ENCODE results near the gene MARVELD2. TPM values are rescaled to one million over a fixed set of nuclear protein-coding genes. Genes with fewer than 3 reads are reported as not detected.

MARVELD2 gene
- total and polyA plus RNA-seq, 2 of the 13 experiments (the other 11 are each of a cell fraction or from before 2014, with no cell fraction given) = 11.1 to 15.4 TPM

DNA sequence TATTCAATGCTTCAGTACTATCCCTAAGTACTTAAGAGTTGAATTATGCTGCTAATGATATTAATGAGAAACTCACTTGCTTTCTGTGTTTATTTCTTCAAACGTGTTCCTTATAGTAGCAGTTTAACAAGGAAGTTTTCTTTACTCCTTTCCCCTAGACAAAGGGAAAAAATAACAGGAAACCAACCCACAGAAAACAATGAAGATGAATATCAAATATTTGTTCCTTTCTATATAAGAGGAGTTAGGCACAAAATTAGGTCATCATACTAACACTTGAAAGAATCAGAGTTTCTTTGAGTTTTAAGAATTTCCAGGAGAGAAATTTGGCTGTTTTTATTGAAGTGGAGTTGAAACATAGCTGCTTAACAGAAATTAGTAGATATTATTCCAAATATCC is 62.3 kb downstream of the MARVELD2 start:
- Histone ChIP-seq H3K27me3 (ENCODE audit: control insufficient read depth in 1 of 2, insufficient read depth in 2 of 2, low read length in 2 of 2) (no peaks in the 10 kb centered on the region), H3K4me1 (ENCODE audit: insufficient read depth, low read length) (peaks cover 23% of the 10 kb centered on the region), H3K79me2 (ENCODE audit: insufficient read depth, low read length) (no peaks in the 10 kb centered on the region), H3K36me3 (replicated peaks in 1 of 2; ENCODE audit: control insufficient read depth in 1 of 2, insufficient read depth in 2 of 2, low read length in 2 of 2) (no peaks in the 10 kb centered on the region), H3K27ac (ENCODE audit: extremely low read length, insufficient read depth, low read length) (no peak overlapping the region), H3K4me2 (ENCODE audit: low read depth, low read length) (no peak overlapping the region), H2AFZ (ENCODE audit: low read length) (no peak overlapping the region), H3K9me3 (ENCODE audit: low read length) (no peaks in the 10 kb centered on the region), H3K9ac (ENCODE audit: insufficient read depth, low read depth, low read length) (no peak overlapping the region), H3K4me3 (replicated peaks in 1 of 3; ENCODE audit: insufficient read depth in 1 of 3, low read depth in 2 of 3, low read length in 3 of 3) (no peak overlapping the region), H4K20me1 (ENCODE audit: insufficient read depth, low read length) (no peaks in the 10 kb centered on the region)
- intact Hi-C loops (cut with micrococcal nuclease; ENCODE audit: unreplicated experiment) = no loop called here
- CTCF ChIA-PET (ENCODE audit: low intra/inter-chr PET ratio, low total read pairs) = no interaction called here
- BruUV-seq (replicated peaks) = no TSS peak
- WGBS (ENCODE audit: low lambda C conversion rate) = 0% methylated on average over 1 of the region's 1 CpG
- DNase-seq (ENCODE audit: low spot score) (no peak), ATAC-seq (no peak), FAIRE-seq (no peak)
- in situ Hi-C loops (cut with HindIII; ENCODE audit: extremely low pct_ligation_motif_present, low pct_unique_long_range_greater_than_20kb) = no loop called here
- POLR2A ChIA-PET = interaction anchor here (1.2 kb wide), 1 partner anchor 41 kb away, joined by 3 read pairs; no protein-coding TSS in a partner anchor
- TF ChIP-seq ZNF335 (CRISPR knock-in tag; IDR thresholded peaks at IDR 0.05) = no peak
- TF ChIP-seq, protein P1, sequence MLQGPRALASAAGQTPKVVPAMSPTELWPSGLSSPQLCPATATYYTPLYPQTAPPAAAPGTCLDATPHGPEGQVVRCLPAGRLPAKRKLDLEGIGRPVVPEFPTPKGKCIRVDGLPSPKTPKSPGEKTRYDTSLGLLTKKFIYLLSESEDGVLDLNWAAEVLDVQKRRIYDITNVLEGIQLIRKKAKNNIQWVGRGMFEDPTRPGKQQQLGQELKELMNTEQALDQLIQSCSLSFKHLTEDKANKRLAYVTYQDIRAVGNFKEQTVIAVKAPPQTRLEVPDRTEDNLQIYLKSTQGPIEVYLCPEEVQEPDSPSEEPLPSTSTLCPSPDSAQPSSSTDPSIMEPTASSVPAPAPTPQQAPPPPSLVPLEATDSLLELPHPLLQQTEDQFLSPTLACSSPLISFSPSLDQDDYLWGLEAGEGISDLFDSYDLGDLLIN (CRISPR knock-in tag; IDR thresholded peaks at IDR 0.05; ENCODE audit: borderline replicate concordance) = no peak
- TF ChIP-seq, protein P2, sequence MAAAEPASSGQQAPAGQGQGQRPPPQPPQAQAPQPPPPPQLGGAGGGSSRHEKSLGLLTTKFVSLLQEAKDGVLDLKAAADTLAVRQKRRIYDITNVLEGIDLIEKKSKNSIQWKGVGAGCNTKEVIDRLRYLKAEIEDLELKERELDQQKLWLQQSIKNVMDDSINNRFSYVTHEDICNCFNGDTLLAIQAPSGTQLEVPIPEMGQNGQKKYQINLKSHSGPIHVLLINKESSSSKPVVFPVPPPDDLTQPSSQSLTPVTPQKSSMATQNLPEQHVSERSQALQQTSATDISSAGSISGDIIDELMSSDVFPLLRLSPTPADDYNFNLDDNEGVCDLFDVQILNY (CRISPR knock-in tag; conservative IDR thresholded peaks at IDR 0.05) = no peak
- TF ChIP-seq MNT (IDR thresholded peaks at IDR 0.05) = no peak
- no peak for TF ChIP-seq PHF20 (CRISPR knock-in tag; IDR thresholded peaks at IDR 0.05)
- no peak for TF ChIP-seq NFYC (CRISPR knock-in tag; IDR thresholded peaks at IDR 0.05)
- no peak for TF ChIP-seq NR2F2 (IDR thresholded peaks at IDR 0.05; ENCODE audit: borderline replicate concordance, low read depth)
- no peak for TF ChIP-seq ZNF282 (IDR thresholded peaks at IDR 0.05; ENCODE audit: partially characterized antibody)
- TF ChIP-seq GABPB1 (CRISPR knock-in tag; IDR thresholded peaks at IDR 0.05) = no peak
- no peak for TF ChIP-seq PLRG1 (conservative IDR thresholded peaks at IDR 0.05)
- TF ChIP-seq, protein P3, sequence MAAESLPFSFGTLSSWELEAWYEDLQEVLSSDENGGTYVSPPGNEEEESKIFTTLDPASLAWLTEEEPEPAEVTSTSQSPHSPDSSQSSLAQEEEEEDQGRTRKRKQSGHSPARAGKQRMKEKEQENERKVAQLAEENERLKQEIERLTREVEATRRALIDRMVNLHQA (CRISPR knock-in tag; IDR thresholded peaks at IDR 0.05) = no peak
- TF ChIP-seq, protein P4, sequence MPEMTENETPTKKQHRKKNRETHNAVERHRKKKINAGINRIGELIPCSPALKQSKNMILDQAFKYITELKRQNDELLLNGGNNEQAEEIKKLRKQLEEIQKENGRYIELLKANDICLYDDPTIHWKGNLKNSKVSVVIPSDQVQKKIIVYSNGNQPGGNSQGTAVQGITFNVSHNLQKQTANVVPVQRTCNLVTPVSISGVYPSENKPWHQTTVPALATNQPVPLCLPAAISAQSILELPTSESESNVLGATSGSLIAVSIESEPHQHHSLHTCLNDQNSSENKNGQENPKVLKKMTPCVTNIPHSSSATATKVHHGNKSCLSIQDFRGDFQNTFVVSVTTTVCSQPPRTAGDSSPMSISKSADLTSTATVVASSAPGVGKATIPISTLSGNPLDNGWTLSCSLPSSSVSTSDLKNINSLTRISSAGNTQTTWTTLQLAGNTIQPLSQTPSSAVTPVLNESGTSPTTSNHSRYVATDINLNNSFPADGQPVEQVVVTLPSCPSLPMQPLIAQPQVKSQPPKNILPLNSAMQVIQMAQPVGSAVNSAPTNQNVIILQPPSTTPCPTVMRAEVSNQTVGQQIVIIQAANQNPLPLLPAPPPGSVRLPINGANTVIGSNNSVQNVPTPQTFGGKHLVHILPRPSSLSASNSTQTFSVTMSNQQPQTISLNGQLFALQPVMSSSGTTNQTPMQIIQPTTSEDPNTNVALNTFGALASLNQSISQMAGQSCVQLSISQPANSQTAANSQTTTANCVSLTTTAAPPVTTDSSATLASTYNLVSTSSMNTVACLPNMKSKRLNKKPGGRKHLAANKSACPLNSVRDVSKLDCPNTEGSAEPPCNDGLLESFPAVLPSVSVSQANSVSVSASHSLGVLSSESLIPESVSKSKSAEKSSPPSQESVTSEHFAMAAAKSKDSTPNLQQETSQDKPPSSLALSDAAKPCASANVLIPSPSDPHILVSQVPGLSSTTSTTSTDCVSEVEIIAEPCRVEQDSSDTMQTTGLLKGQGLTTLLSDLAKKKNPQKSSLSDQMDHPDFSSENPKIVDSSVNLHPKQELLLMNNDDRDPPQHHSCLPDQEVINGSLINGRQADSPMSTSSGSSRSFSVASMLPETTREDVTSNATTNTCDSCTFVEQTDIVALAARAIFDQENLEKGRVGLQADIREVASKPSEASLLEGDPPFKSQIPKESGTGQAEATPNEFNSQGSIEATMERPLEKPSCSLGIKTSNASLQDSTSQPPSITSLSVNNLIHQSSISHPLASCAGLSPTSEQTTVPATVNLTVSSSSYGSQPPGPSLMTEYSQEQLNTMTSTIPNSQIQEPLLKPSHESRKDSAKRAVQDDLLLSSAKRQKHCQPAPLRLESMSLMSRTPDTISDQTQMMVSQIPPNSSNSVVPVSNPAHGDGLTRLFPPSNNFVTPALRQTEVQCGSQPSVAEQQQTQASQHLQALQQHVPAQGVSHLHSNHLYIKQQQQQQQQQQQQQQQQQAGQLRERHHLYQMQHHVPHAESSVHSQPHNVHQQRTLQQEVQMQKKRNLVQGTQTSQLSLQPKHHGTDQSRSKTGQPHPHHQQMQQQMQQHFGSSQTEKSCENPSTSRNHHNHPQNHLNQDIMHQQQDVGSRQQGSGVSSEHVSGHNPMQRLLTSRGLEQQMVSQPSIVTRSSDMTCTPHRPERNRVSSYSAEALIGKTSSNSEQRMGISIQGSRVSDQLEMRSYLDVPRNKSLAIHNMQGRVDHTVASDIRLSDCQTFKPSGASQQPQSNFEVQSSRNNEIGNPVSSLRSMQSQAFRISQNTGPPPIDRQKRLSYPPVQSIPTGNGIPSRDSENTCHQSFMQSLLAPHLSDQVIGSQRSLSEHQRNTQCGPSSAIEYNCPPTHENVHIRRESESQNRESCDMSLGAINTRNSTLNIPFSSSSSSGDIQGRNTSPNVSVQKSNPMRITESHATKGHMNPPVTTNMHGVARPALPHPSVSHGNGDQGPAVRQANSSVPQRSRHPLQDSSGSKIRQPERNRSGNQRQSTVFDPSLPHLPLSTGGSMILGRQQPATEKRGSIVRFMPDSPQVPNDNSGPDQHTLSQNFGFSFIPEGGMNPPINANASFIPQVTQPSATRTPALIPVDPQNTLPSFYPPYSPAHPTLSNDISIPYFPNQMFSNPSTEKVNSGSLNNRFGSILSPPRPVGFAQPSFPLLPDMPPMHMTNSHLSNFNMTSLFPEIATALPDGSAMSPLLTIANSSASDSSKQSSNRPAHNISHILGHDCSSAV (CRISPR knock-in tag; IDR thresholded peaks at IDR 0.05; ENCODE audit: borderline replicate concordance) = no peak

All from HepG2 (cell line).